Right lobe of liver (tissue), 6 donors: ENCODE measurements around the gene VEZF1. TPM values are rescaled to one million over a fixed set of nuclear protein-coding genes. Genes with fewer than 3 reads are reported as not detected.

ENCODE experiments used
- ATAC-seq, 4 donors: fragments of 200-7000 bp; cut with Tn5 transposase; one replicate each; pipeline ENCODE4 v1.9.1; 2020; ENCODE audit warnings: mild to moderate bottlenecking in 4 of 4, moderate library complexity in 4 of 4
- DNase-seq, 3 donors: peaks; one replicate each; pipeline ENCODE4 v3.0.0-alpha.2; 2020
- H3K27ac ChIP-seq, 3 donors: fragments of 200-600 bp; one replicate each; pipeline ENCODE4 v1.8.0; 2022
- H3K27me3 ChIP-seq, 2 donors: fragments of 200-600 bp; one replicate each; pipeline ENCODE4 v1.8.0; 2022
- H3K36me3 ChIP-seq, 4 donors: fragments of 200-600 bp; sonication (generic) in 1 of 4; one replicate each; pipeline versions ENCODE4 v1.5.1 to v1.8.0; 2017 to 2022; ENCODE audit warnings: control low read depth in 1 of 4
- H3K4me1 ChIP-seq, 4 donors: fragments of 200-600 bp; sonication (generic) in 1 of 4; one replicate each; pipeline versions ENCODE4 v1.5.1 to v1.8.0; 2017 to 2022; ENCODE audit warnings: control low read depth in 1 of 4
- H3K4me3 ChIP-seq, 3 donors: fragments of 200-600 bp; one replicate each; pipeline ENCODE4 v1.8.0; 2022
- H3K9me3 ChIP-seq, 4 donors: fragments of 200-600 bp; sonication (generic) in 1 of 4; one replicate each; pipeline versions ENCODE4 v1.5.1 to v1.8.0; 2017 to 2022; ENCODE audit warnings: control low read depth in 1 of 4
- POLR2A ChIP-seq: fragments of 450-650 bp; IDR thresholded peaks from one replicate; pipeline ENCODE4 v1.6.1; 2017; ENCODE audit warnings: antibody characterized with exemption, mild to moderate bottlenecking
- WGBS: methylation state at CpG from one replicate; pipeline ENCODE4 v1.1.6; 2018; ENCODE audit warnings: low coverage, low lambda C conversion rate; ENCODE audit not compliant: insufficient coverage; ENCODE audit errors: missing lambda C conversion rate; 5-methylcytosine and 5-hydroxymethylcytosine counted together
- intact Hi-C, 2 donors: fragments of 100-400 bp; cut with DNase I; formaldehyde crosslinking; loops; one replicate each; pipeline versions ENCODE4 v1.11.2 to v1.14.1; 2022
- long read RNA-seq: library from polyadenylated mRNA; unstranded; transcript quantifications from one replicate; pipeline ENCODE4 v2.0.0, GENCODE V29; 2019
- total RNA-seq, 6 experiments: library from RNA; depleted of rRNA in 2 of 6; stranded (reverse); fragments of >200 nt in 2 of 6; fragmentation: NEBNext Ultra II Directional in 3 of 6; extraction: Animal tissue kit (Norgen Biotek cat#: 25700) in 3 of 6; gene quantifications; one replicate each; pipeline versions ENCODE4 v1.1.0 to v1.2.4, GENCODE V29; 2016 to 2023
- TF ChIP-seq, protein P1 (sequence below), 4 donors: fragments of 200-600 bp in 3 of 4; fragments of 450-650 bp in 1 of 4; IDR thresholded peaks; one replicate each; pipeline versions ENCODE4 v1.5.1 to v1.8.0; 2016 to 2022; ENCODE audit warnings: antibody characterized with exemption in 4 of 4, mild to moderate bottlenecking in 2 of 4
- donor health status: DM: no; HTN: yes; CAD: no.
- donor health status: DM: no; HTN: no; CAD: no.
- donor health status: DM: no; HTN: no; CAD: no.
- donor health status: DM: no; HTN: yes; CAD: no.
- donor health status: DM: no; HTN: yes; CAD: no.

Gene VEZF1, protein sequence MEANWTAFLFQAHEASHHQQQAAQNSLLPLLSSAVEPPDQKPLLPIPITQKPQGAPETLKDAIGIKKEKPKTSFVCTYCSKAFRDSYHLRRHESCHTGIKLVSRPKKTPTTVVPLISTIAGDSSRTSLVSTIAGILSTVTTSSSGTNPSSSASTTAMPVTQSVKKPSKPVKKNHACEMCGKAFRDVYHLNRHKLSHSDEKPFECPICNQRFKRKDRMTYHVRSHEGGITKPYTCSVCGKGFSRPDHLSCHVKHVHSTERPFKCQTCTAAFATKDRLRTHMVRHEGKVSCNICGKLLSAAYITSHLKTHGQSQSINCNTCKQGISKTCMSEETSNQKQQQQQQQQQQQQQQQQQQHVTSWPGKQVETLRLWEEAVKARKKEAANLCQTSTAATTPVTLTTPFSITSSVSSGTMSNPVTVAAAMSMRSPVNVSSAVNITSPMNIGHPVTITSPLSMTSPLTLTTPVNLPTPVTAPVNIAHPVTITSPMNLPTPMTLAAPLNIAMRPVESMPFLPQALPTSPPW
- total RNA-seq, result 10 to 100 TPM; 13.0 to 19.3 (median 14.6) TPM
- long read RNA-seq, partial matches to known transcripts, result 1 of 5 reads
- long read RNA-seq, other reads (novel, unspliced or antisense), result 1 of 5 reads

DNA sequence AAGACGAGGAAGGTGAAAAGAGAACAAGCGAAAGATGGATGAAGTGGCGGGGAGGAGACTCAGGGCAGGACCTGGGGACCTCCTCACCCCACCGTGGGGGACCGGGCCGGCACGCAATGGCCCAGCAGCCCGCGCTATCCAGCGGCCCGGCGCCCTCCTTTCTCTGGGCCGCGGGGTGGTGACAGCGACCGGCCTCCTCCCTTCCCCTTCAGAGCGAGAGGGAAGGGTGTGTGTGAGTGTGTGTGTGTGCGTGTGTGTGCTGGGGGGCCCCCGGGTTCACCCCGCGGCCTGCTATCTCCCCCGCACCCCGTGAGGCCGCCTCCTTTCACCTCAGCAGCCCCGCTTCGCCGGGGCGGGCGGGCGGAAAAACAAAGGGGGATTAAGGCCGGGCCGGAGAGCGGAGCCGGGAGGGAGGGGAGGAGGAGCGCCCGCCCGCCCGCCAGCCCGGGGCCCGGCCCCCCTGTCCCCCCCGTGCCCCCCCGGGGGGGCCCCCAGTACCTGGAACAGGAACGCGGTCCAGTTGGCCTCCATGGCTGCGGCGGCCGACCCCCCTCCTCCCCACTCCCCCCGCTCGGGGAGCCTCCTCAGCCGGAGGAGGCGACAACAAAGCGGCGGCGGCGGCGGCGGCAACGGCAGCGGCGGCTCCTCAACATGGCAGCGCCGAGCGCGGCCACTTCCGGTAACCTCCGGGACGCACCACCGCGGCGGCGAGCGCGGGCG, at the start of gene VEZF1:
Gene VEZF1 (minus strand): TSS at position 674 of the 720 bp plus-strand sequence. CDS start 143 bp downstream, at position 531.
- H3K4me1 ChIP-seq, result peaks cover 0 to 37% (median 9%) of the 10 kb centered on the region in 4 donors
- WGBS, result 0% methylated on average over 2 of the region's 74 CpGs
- H3K27ac ChIP-seq, result peak within 1 kb of the TSS; percentile 85 to 89 (median 87)
- H3K4me3 ChIP-seq, result peak within 1 kb of the TSS; percentile 76 to 85 (median 83)
- no peaks in the 10 kb centered on the region for H3K9me3 ChIP-seq
- H3K27me3 ChIP-seq, result no peaks in the 10 kb centered on the region
- DNase-seq (peak; percentile 80 to 81 (median 81)), ATAC-seq (peak; percentile 46 to 74 (median 70))
- intact Hi-C loops, result loop anchor here (5.0 to 10.0 kb wide), 2 partner anchors 93 to 95 kb away; no protein-coding TSS in a partner anchor
- peaks cover 0 to 2% (median 0%) of the 10 kb centered on the region in 4 donors for H3K36me3 ChIP-seq
- TF ChIP-seq, protein P1, sequence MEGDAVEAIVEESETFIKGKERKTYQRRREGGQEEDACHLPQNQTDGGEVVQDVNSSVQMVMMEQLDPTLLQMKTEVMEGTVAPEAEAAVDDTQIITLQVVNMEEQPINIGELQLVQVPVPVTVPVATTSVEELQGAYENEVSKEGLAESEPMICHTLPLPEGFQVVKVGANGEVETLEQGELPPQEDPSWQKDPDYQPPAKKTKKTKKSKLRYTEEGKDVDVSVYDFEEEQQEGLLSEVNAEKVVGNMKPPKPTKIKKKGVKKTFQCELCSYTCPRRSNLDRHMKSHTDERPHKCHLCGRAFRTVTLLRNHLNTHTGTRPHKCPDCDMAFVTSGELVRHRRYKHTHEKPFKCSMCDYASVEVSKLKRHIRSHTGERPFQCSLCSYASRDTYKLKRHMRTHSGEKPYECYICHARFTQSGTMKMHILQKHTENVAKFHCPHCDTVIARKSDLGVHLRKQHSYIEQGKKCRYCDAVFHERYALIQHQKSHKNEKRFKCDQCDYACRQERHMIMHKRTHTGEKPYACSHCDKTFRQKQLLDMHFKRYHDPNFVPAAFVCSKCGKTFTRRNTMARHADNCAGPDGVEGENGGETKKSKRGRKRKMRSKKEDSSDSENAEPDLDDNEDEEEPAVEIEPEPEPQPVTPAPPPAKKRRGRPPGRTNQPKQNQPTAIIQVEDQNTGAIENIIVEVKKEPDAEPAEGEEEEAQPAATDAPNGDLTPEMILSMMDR (IDR thresholded peaks at IDR 0.05), result no peak
- TF ChIP-seq POLR2A, result peak; percentile 33

- intact Hi-C loops, result no loop called here
- no peaks in the 10 kb centered on the region for H3K36me3 ChIP-seq
- H3K4me3 ChIP-seq, result no peak overlapping the region
- no peak for ATAC-seq
- H3K4me1 ChIP-seq, result no peaks in the 10 kb centered on the region
- 40% methylated on average over 6 of the region's 6 CpGs for WGBS
- no peaks in the 10 kb centered on the region for H3K9me3 ChIP-seq
- TF ChIP-seq POLR2A, result no peak
- TF ChIP-seq, protein P1 (IDR thresholded peaks at IDR 0.05), result no peak
- no peak for DNase-seq
- no peaks in the 10 kb centered on the region for H3K27me3 ChIP-seq
- no peak overlapping the region for H3K27ac ChIP-seq
Measured at GRCh38 chr17:58032691-58033415, 44.8 kb upstream of the VEZF1 start.

- TF ChIP-seq, protein P1 (IDR thresholded peaks at IDR 0.05), result no peak
- no peak for TF ChIP-seq POLR2A
- Histone ChIP-seq H3K36me3 (no peaks in the 10 kb centered on the region), H3K27me3 (no peaks in the 10 kb centered on the region), H3K4me3 (no peak overlapping the region), H3K9me3 (no peaks in the 10 kb centered on the region), H3K4me1 (no peaks in the 10 kb centered on the region), H3K27ac (no peak overlapping the region)
- intact Hi-C loops, result no loop called here
- DNase-seq (no peak), ATAC-seq (no peak)
Measured at GRCh38 chr17:58028578-58028977, 40.5 kb upstream of the VEZF1 start.

- ATAC-seq, result no peak
- no peak overlapping the region for H3K27ac ChIP-seq
- no peaks in the 10 kb centered on the region for H3K4me1 ChIP-seq
- no peaks in the 10 kb centered on the region for H3K27me3 ChIP-seq
- no peak for DNase-seq
- no peak for TF ChIP-seq POLR2A
- TF ChIP-seq, protein P1 (IDR thresholded peaks at IDR 0.05), result no peak
- WGBS, result 80% methylated on average over 9 of the region's 9 CpGs
- intact Hi-C loops, result no loop called here
- H3K36me3 ChIP-seq, result no peaks in the 10 kb centered on the region
- H3K4me3 ChIP-seq, result no peak overlapping the region
- no peaks in the 10 kb centered on the region for H3K9me3 ChIP-seq
Measured at GRCh38 chr17:58020401-58020800, 32.3 kb upstream of the VEZF1 start.
